NCI-H2196 treated with DMSO at 0.1 percent for 48 hours (cell line): ENCODE measurements around the gene VCL.
"Not testable (repeated sequence)": the region's sequence is repeated elsewhere in the genome, so short reads cannot be mapped to it uniquely, and the experiment has no call there.

Experiments
- DNase-seq: peaks from one replicate; lab custom pipeline; 2025; ENCODE audit not compliant: unreplicated experiment; lab: John Stamatoyannopoulos, UW

VCL gene

GRCh38 chr10:74000892-74001669 is 3.2 kb downstream of the VCL start:
- DNase-seq = no peak

GRCh38 chr10:74006269-74006668 is 8.4 kb downstream of the VCL start:
- DNase-seq = no peak

- DNase-seq = no peak
Measured at GRCh38 chr10:74008212-74008731, 10.4 kb downstream of the VCL start.

- DNase-seq = no peak
Measured at GRCh38 chr10:74011017-74011416, 13.1 kb downstream of the VCL start.

GRCh38 chr10:74011770-74012169 is 13.9 kb downstream of the VCL start:
- DNase-seq = no peak

- no peak for DNase-seq
Measured at GRCh38 chr10:74012480-74012879, 14.6 kb downstream of the VCL start.

- DNase-seq = no peak
Measured at GRCh38 chr10:74013004-74013403, 15.1 kb downstream of the VCL start.

GRCh38 chr10:74014574-74014973 is 16.7 kb downstream of the VCL start:
- not testable (repeated sequence) for DNase-seq

- no peak for DNase-seq
Measured at GRCh38 chr10:74018241-74018640, 20.3 kb downstream of the VCL start.

- DNase-seq = no peak
Measured at GRCh38 chr10:74021248-74022055, 23.5 kb downstream of the VCL start.

GRCh38 chr10:74022926-74023629 is 25.2 kb downstream of the VCL start:
- DNase-seq = no peak

- no peak for DNase-seq
Measured at GRCh38 chr10:74024600-74024999, 26.7 kb downstream of the VCL start.

GRCh38 chr10:74025380-74025978 is 27.6 kb downstream of the VCL start:
- DNase-seq = no peak

GRCh38 chr10:74026428-74027015 is 28.6 kb downstream of the VCL start:
- no peak for DNase-seq

GRCh38 chr10:74027702-74028101 is 29.8 kb downstream of the VCL start:
- DNase-seq = no peak

GRCh38 chr10:74029943-74030342 is 32.0 kb downstream of the VCL start:
- DNase-seq = no peak

GRCh38 chr10:74032208-74032607 is 34.3 kb downstream of the VCL start:
- DNase-seq = not testable (repeated sequence)

- no peak for DNase-seq
Measured at GRCh38 chr10:74032900-74033655, 35.2 kb downstream of the VCL start.

GRCh38 chr10:74033702-74034101 is 35.8 kb downstream of the VCL start:
- no peak for DNase-seq

GRCh38 chr10:74034301-74034700 is 36.4 kb downstream of the VCL start:
- no peak for DNase-seq
